Measurements from ENCODE around the gene PEX26. TPM values are rescaled to one million over a fixed set of nuclear protein-coding genes. Genes with fewer than 3 reads are reported as not detected.
"Not testable (repeated sequence)": the region's sequence is repeated elsewhere in the genome, so short reads cannot be mapped to it uniquely, and the experiment has no call there.

The PEX26 gene
- total and polyA plus RNA-seq, 12 donors, result 8.4 to 57.8 (median 34.0) TPM

- no peak overlapping the region for H3K27ac ChIP-seq
- H3K4me1 ChIP-seq (replicated peaks in 1 of 2), result no peaks in the 10 kb centered on the region
- no peaks in the 10 kb centered on the region for H3K27me3 ChIP-seq
- no peaks in the 10 kb centered on the region for H3K9me3 ChIP-seq (replicated peaks in 1 of 3)
- intact Hi-C loops (cut with DNase I), result no loop called here
- 94 to 97% (median 95%) methylated on average over 3 to 4 of the region's 4 CpGs for WGBS, 4 donors
- DNase-seq, result no peak
- no peak overlapping the region for H3K4me3 ChIP-seq
- no peaks in the 10 kb centered on the region for H3K36me3 ChIP-seq (replicated peaks in 1 of 2)
- TF ChIP-seq CTCF (IDR thresholded peaks at IDR 0.05) (no peak), POLR2A (IDR thresholded peaks at IDR 0.05) (no peak)
Measured at GRCh38 chr22:18104566-18104965, 26.8 kb downstream of the PEX26 start.

DNA sequence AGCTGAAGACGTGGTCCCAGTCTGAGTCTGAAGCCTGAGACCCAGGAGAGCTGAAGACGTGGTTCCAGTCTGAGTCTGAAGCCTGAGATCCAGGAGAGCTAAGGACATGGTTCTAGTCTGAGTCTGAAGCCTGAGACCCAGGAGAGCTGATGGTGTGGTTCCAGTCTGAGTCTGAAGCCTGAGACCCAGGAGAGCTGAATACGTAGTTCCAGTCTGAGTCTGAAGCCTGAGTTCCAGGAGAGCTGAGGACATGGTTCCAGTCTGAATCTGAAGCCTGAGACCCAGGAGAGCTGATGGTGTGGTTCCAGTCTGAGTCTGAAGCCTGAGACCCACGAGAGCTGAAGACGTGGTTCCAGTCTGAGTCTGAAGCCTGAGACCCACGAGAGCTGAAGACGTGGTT lies 28.2 kb downstream of the PEX26 start:
- intact Hi-C loops (cut with DNase I); H3K4me1 ChIP-seq (replicated peaks in 1 of 2); H3K27me3 ChIP-seq; DNase-seq; H3K27ac ChIP-seq; H3K4me3 ChIP-seq; H3K9me3 ChIP-seq (replicated peaks in 1 of 3); H3K36me3 ChIP-seq (replicated peaks in 1 of 2): not testable (repeated sequence)
- WGBS, 4 donors, result 77 to 97% (median 91%) methylated on average over 2 to 7 of the region's 7 CpGs

DNA sequence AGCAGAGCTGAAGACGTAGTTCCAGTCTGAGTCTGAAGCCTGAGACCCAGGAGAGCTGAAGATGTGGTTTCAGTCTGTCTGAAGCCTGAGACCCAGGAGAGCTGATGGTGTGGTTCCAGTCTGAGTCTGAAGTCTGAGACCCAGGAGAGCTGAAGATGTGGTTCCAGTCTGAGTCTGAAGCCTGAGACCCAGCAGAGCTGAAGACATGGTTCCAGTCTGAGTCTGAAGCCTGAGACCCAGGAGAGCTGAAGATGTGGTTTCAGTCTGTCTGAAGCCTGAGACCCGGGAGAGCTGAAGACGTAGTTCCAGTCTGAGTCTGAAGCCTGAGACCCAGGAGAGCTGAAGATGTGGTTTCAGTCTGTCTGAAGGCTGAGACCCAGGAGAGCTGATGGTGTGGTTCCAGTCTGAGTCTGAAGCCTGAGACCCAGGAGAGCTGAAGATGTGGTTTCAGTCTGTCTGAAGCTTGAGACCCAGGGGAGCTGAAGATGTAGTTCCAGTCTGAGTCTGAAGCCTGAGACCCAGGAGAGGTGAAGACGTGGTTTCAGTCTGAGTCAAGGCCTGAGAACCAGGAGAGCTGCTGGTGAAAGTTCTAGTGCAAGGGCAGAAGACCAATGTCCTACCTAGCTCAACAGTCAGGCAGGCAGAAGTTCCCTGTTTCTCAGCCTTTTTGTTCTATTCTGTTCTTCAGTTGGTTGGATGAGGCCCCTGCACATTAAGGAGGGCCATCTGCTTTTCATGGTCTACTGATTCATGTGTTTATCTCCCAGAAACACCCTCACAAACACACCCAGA lies 29.0 kb downstream of the PEX26 start:
- DNase-seq; intact Hi-C loops (cut with DNase I); H3K9me3 ChIP-seq (replicated peaks in 1 of 3); H3K27me3 ChIP-seq; H3K27ac ChIP-seq; H3K36me3 ChIP-seq (replicated peaks in 1 of 2); H3K4me3 ChIP-seq: not testable (repeated sequence)
- peaks cover 9 to 12% of the 10 kb centered on the region in 2 donors for H3K4me1 ChIP-seq (replicated peaks in 1 of 2)
- WGBS, 4 donors, result 60 to 96% (median 87%) methylated on average over 3 to 4 of the region's 4 CpGs

DNA sequence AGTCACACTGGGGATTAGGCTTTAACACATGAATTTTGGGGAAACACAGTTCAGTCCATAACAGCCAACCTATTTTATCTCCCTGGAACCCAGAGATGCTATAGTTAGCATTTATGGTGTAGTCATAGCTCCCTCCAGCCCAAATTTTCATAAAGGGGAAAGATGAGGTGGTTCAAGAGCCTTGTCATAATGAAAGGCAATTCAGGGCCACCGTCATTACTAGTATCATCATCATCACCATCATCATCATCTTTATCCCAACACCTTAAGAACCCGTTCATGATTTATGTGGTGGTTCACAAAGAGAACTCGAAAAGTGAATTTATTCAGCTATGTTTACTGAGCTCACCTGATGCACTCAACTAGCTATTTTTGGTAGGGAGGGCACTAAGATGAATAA lies 30.4 kb downstream of the PEX26 start:
- Histone ChIP-seq H3K36me3 (replicated peaks in 1 of 2) (no peaks in the 10 kb centered on the region), H3K27ac (no peak overlapping the region), H3K4me3 (no peak overlapping the region), H3K9me3 (replicated peaks in 1 of 3) (no peaks in the 10 kb centered on the region), H3K27me3 (no peaks in the 10 kb centered on the region), H3K4me1 (replicated peaks in 1 of 2) (peaks cover 9 to 12% of the 10 kb centered on the region in 2 donors)
- intact Hi-C loops (cut with DNase I), result no loop called here
- DNase-seq, result no peak
- 82 to 94% (median 88%) methylated on average over 3 of the region's 3 CpGs for WGBS, 4 donors
- no peak for TF ChIP-seq POLR2A (IDR thresholded peaks at IDR 0.05)
- TF ChIP-seq CTCF (IDR thresholded peaks at IDR 0.05), result no peak

- Histone ChIP-seq H3K4me3 (peak overlapping the region in 1 of 4 donors; percentile 59), H3K4me1 (replicated peaks in 1 of 2) (peaks cover 9 to 18% of the 10 kb centered on the region in 2 donors), H3K9me3 (replicated peaks in 1 of 3) (no peaks in the 10 kb centered on the region), H3K36me3 (replicated peaks in 1 of 2) (no peaks in the 10 kb centered on the region), H3K27ac (no peak overlapping the region), H3K27me3 (no peaks in the 10 kb centered on the region)
- no peak for TF ChIP-seq POLR2A (IDR thresholded peaks at IDR 0.05)
- TF ChIP-seq CTCF (IDR thresholded peaks at IDR 0.05), result no peak
- 61 to 67% (median 63%) methylated on average over 14 of the region's 14 CpGs for WGBS, 4 donors
- DNase-seq, result no peak
- intact Hi-C loops (cut with DNase I), result no loop called here
Measured at GRCh38 chr22:18109410-18110193, 31.8 kb downstream of the PEX26 start.
